Upper lobe of left lung (tissue), 6 donors: ENCODE data around the gene AFAP1. TPM values are rescaled to one million over a fixed set of nuclear protein-coding genes. Genes with fewer than 3 reads are reported as not detected.

Experiments
- ATAC-seq, 2 donors: fragments of 200-7000 bp; cut with Tn5 transposase; one replicate each; pipeline ENCODE4 v1.9.1; 2022; ENCODE audit warnings: mild to moderate bottlenecking in 2 of 2, moderate library complexity in 2 of 2; ENCODE audit not compliant: low FRiP score in 2 of 2
- DNase-seq, 2 donors: peaks; one replicate each; pipeline ENCODE4 v3.0.0-alpha.2; 2019 to 2020
- H3K27ac ChIP-seq, 4 donors: fragments of 200-600 bp; sonication (generic); one replicate each; pipeline ENCODE4 v1.5.1; 2016 to 2019
- H3K27me3 ChIP-seq, 4 donors: fragments of 200-600 bp; sonication (generic); one replicate each; pipeline ENCODE4 v1.5.1; 2017 to 2019
- H3K36me3 ChIP-seq, 4 donors: fragments of 200-600 bp; sonication (generic); one replicate each; pipeline ENCODE4 v1.5.1; 2016 to 2019
- H3K4me1 ChIP-seq, 4 donors: fragments of 200-600 bp; sonication (generic); one replicate each; pipeline ENCODE4 v1.5.1; 2018 to 2019
- H3K4me3 ChIP-seq, 4 donors: fragments of 200-600 bp; sonication (generic); one replicate each; pipeline ENCODE4 v1.5.1; 2017 to 2019; ENCODE audit warnings: mild to moderate bottlenecking in 2 of 4, moderate library complexity in 1 of 4
- H3K9me3 ChIP-seq, 4 donors: fragments of 200-600 bp; sonication (generic); one replicate each; pipeline ENCODE4 v1.5.1; 2018 to 2019
- EP300 ChIP-seq, 4 donors: sonication (generic); formaldehyde crosslinking; IDR thresholded peaks; one replicate each; pipeline ENCODE4 v1.5.1; 2017; ENCODE audit warnings: antibody characterized with exemption in 4 of 4, control low read depth in 2 of 4
- POLR2A ChIP-seq, 4 donors: fragments of 450-650 bp; IDR thresholded peaks; one replicate each; pipeline ENCODE4 v1.5.1; 2016 to 2017; ENCODE audit warnings: antibody characterized with exemption in 4 of 4, mild to moderate bottlenecking in 2 of 4
- POLR2AphosphoS5 ChIP-seq, 2 donors: sonication (generic); formaldehyde crosslinking; IDR thresholded peaks; one replicate each; pipeline ENCODE4 v1.5.1; 2017; ENCODE audit warnings: antibody characterized with exemption in 2 of 2
- WGBS, 2 donors: methylation state at CpG; one replicate each; pipeline ENCODE4 v1.1.5; 2017 to 2018; 5-methylcytosine and 5-hydroxymethylcytosine counted together
- total RNA-seq, 6 donors: library from RNA; depleted of rRNA in 4 of 6; stranded (reverse); fragments of >200 nt in 4 of 6; gene quantifications; one replicate each; pipeline versions ENCODE4 v1.1.0 to v1.2.1, GENCODE V29; 2016 to 2021
- TF ChIP-seq, protein P1 (sequence below), 6 experiments: fragments of 450-650 bp in 4 of 6; fragments of 200-600 bp in 2 of 6; sonication (generic) in 2 of 6; IDR thresholded peaks; one replicate each; pipeline ENCODE4 v1.5.1; 2016 to 2019; ENCODE audit warnings: antibody characterized with exemption in 6 of 6
- donor health status: DM: no; HTN: no; CAD: no; lungs with moderate emphysema.
- donor health status: DM: no; HTN: yes; CAD: no; lungs with severe emphysema.

Gene AFAP1
- total RNA-seq, 6 donors from 2014 or later = 10.9 to 26.7 (median 19.2) TPM

DNA sequence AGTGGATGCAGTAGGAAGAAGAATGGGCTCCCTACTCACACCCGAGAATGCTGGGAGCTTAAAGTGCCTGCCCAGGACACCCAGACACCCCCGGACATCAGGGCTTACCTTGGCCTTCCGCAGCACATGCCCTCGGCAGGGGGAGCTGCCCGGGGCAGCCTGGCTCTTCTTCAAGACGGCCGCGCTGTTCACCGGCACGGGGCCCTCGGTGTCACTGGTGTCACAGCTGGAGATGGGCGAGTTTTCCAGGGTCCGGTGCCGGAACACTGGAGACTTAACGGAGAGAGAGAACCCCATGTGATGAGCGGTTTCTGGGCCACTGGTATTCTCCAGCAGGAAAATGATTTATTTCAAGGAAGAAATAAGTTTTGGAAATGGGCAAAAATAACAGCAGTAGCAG lies 170.9 kb downstream of the AFAP1 start:
- H3K9me3 ChIP-seq = no peaks in the 10 kb centered on the region
- TF ChIP-seq POLR2AphosphoS5 (IDR thresholded peaks at IDR 0.05) (no peak), POLR2A (IDR thresholded peaks at IDR 0.05) (no peak), EP300 (IDR thresholded peaks at IDR 0.05) (no peak)
- TF ChIP-seq, protein P1, sequence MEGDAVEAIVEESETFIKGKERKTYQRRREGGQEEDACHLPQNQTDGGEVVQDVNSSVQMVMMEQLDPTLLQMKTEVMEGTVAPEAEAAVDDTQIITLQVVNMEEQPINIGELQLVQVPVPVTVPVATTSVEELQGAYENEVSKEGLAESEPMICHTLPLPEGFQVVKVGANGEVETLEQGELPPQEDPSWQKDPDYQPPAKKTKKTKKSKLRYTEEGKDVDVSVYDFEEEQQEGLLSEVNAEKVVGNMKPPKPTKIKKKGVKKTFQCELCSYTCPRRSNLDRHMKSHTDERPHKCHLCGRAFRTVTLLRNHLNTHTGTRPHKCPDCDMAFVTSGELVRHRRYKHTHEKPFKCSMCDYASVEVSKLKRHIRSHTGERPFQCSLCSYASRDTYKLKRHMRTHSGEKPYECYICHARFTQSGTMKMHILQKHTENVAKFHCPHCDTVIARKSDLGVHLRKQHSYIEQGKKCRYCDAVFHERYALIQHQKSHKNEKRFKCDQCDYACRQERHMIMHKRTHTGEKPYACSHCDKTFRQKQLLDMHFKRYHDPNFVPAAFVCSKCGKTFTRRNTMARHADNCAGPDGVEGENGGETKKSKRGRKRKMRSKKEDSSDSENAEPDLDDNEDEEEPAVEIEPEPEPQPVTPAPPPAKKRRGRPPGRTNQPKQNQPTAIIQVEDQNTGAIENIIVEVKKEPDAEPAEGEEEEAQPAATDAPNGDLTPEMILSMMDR (IDR thresholded peaks at IDR 0.05) = no peak
- 88 to 98% methylated on average over 9 to 16 of the region's 16 CpGs for WGBS, 2 donors
- H3K4me1 ChIP-seq = no peaks in the 10 kb centered on the region
- no peak overlapping the region for H3K4me3 ChIP-seq
- no peak overlapping the region for H3K27ac ChIP-seq
- ATAC-seq (no peak), DNase-seq (no peak)
- peaks cover 0 to 73% (median 27%) of the 10 kb centered on the region in 4 donors for H3K36me3 ChIP-seq
- no peaks in the 10 kb centered on the region for H3K27me3 ChIP-seq

DNA sequence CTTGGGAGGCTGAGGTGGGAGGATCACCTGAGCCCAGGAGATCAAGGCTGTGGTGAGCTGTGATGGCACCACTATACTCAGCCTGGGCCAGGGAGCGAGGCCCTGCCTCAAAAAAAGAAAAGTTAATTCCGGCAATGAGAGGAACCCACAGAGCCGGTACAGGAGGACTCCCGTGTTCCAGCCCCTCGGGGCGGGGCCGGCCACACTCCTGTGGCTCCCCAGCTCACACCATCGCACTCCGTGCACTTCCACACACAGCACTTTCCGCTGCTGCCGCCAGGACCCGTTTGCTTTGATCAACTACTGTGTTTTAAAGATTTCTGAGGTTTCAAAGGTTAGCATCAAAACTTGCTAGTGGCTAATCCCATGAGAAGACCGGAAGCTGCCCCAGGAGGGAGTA lies 171.7 kb downstream of the AFAP1 start:
- H3K36me3 ChIP-seq = peaks cover 0 to 73% (median 32%) of the 10 kb centered on the region in 4 donors
- 87 to 91% methylated on average over 12 to 13 of the region's 13 CpGs for WGBS, 2 donors
- no peak for TF ChIP-seq POLR2AphosphoS5 (IDR thresholded peaks at IDR 0.05)
- TF ChIP-seq POLR2A (IDR thresholded peaks at IDR 0.05) = no peak
- TF ChIP-seq, protein P1 (IDR thresholded peaks at IDR 0.05) = no peak
- no peak for TF ChIP-seq EP300 (IDR thresholded peaks at IDR 0.05)
- H3K9me3 ChIP-seq = no peaks in the 10 kb centered on the region
- no peaks in the 10 kb centered on the region for H3K27me3 ChIP-seq
- no peak overlapping the region for H3K4me3 ChIP-seq
- H3K4me1 ChIP-seq = no peaks in the 10 kb centered on the region
- DNase-seq (no peak), ATAC-seq (no peak)
- H3K27ac ChIP-seq = no peak overlapping the region

DNA sequence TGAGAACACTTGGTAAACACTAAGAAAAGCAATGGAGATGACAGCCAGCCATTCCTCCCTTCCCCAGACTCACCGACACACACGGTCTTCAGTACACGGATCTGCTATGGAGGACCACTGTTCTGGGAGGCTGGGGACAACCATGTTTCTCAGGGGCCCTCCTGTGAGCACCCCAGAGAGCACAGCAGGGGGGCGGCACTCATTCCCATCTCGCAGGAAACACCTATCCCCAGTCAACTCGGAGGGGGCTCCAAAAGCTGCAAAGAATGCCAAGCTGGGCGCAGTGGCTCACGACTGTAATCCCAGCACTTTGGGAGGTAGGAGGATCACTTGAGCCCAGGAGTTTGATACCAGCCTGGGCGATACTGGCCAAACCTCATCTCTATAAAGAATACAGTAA lies 172.1 kb downstream of the AFAP1 start:
- H3K27ac ChIP-seq = no peak overlapping the region
- H3K4me3 ChIP-seq = no peak overlapping the region
- 77 to 80% methylated on average over 8 to 9 of the region's 9 CpGs for WGBS, 2 donors
- H3K4me1 ChIP-seq = no peaks in the 10 kb centered on the region
- H3K27me3 ChIP-seq = no peaks in the 10 kb centered on the region
- DNase-seq (no peak), ATAC-seq (no peak)
- H3K9me3 ChIP-seq = no peaks in the 10 kb centered on the region
- H3K36me3 ChIP-seq = peaks cover 0 to 76% (median 31%) of the 10 kb centered on the region in 4 donors
- TF ChIP-seq EP300 (IDR thresholded peaks at IDR 0.05) (no peak), POLR2A (IDR thresholded peaks at IDR 0.05) (no peak), POLR2AphosphoS5 (IDR thresholded peaks at IDR 0.05) (no peak)
- TF ChIP-seq, protein P1 (IDR thresholded peaks at IDR 0.05) = no peak

DNA sequence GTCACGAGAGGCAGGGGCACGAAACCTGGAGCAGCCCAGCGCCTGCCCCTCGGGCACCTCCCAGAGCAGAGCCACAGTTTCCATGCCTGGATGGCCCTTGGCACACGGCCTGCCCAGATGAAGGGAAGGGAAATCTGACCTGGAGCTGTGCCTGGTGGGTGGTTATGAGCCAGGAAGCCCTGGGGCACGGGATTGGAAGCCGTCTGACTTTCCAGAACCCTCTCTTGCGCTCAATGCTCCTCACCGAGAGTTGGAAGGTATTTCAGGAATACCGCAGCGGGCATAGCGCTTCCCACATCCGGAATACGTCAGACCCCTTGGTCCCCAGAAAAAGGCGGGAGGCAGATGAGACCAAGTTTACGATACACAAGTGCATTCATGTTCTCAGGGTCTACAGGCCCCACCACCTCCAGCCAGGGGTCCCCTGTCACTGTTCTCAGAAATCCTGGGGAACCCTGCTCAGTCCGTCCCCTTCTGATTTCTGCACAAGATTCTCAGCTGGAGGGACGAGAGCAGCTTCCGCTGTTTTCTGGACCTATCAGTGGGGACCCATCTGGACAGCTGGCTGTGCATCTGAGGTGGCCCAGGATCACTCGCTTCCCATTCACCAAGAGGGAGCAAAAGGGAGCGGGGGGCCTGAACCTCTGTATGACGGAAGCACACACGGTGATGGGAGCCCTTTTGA lies 172.9 kb downstream of the AFAP1 start:
- Histone ChIP-seq H3K27ac (no peak overlapping the region), H3K4me1 (no peaks in the 10 kb centered on the region), H3K4me3 (no peak overlapping the region), H3K9me3 (no peaks in the 10 kb centered on the region), H3K36me3 (peaks cover 0 to 77% (median 29%) of the 10 kb centered on the region in 4 donors), H3K27me3 (no peaks in the 10 kb centered on the region)
- WGBS, 2 donors = 85 to 89% methylated on average over 23 of the region's 23 CpGs
- DNase-seq (no peak), ATAC-seq (no peak)
- TF ChIP-seq POLR2A (IDR thresholded peaks at IDR 0.05) (no peak), EP300 (IDR thresholded peaks at IDR 0.05) (no peak), POLR2AphosphoS5 (IDR thresholded peaks at IDR 0.05) (no peak)

DNA sequence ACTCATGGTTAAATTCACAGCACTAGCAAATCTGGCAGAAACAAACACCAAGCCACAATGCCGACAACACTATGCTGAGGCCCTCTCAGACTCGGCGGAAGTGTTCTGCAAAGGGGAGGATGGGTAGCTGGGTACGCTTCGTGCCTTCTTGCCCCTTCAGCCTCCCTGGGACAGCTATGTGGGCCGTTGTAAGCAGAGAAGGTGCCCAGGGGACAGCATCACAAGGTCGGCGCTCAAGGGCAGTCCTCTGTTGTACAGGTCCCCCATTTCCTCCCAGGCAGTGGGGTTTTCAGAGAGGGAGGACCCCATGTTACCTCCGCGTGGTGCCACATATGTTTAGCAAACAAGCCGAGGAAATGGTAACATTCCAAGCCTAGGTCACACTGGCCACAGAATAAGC lies 173.6 kb downstream of the AFAP1 start:
- TF ChIP-seq POLR2AphosphoS5 (IDR thresholded peaks at IDR 0.05) (no peak), EP300 (IDR thresholded peaks at IDR 0.05) (no peak), POLR2A (IDR thresholded peaks at IDR 0.05) (no peak)
- TF ChIP-seq, protein P1 (IDR thresholded peaks at IDR 0.05) = no peak
- WGBS, 2 donors = 88 to 95% methylated on average over 3 to 11 of the region's 11 CpGs
- Histone ChIP-seq H3K36me3 (peaks cover 0 to 70% (median 28%) of the 10 kb centered on the region in 4 donors), H3K27ac (no peak overlapping the region), H3K4me3 (no peak overlapping the region), H3K27me3 (no peaks in the 10 kb centered on the region), H3K9me3 (no peaks in the 10 kb centered on the region), H3K4me1 (no peaks in the 10 kb centered on the region)
- ATAC-seq (no peak), DNase-seq (no peak)
